ENCODE measurements around the gene PARD3B. TPM values are rescaled to one million over a fixed set of nuclear protein-coding genes. Genes with fewer than 3 reads are reported as not detected.

The PARD3B gene
- total and polyA plus RNA-seq, 7 donors = 0.42 to 6.0 (median 4.8) TPM

DNA sequence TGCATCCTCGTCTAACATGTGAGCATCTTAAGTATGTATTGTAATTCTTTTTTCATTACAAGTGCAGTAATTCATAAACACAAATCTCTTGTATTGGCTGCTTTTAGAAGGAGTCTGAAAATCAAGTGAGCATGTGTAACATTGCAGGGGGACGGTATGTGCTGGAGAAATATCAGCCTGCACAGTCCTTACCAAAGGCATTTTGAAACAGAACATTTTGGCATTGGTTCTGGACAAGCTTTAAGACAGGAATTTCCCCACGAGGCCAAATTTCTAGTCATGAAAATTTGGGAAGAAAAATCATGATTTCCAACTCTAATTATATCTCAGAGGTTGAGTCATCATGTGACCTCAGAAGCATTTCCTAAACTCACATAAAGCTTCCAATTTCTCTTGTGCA is 1112.3 kb downstream of the PARD3B start:
- TF ChIP-seq CTCF (IDR thresholded peaks at IDR 0.05) = no peak
- WGBS, 3 donors = 22 to 36% (median 27%) methylated on average over 3 of the region's 3 CpGs
- Histone ChIP-seq H3K9me3 (no peaks in the 10 kb centered on the region), H3K27me3 (ENCODE audit: insufficient read depth in 3 of 3, low read length in 2 of 3) (peaks cover 0 to 7% (median 2%) of the 10 kb centered on the region in 3 donors), H3K36me3 (ENCODE audit: insufficient read depth in 1 of 2, low read depth in 1 of 2) (no peaks in the 10 kb centered on the region), H3K27ac (no peak overlapping the region), H3K4me1 (peaks cover 10% of the 10 kb centered on the region), H3K4me3 (no peak overlapping the region)
- intact Hi-C loops (cut with DNase I) = no loop called here
- DNase-seq (no peak), ATAC-seq (peak in 1 of 4 donors; percentile 58)

DNA sequence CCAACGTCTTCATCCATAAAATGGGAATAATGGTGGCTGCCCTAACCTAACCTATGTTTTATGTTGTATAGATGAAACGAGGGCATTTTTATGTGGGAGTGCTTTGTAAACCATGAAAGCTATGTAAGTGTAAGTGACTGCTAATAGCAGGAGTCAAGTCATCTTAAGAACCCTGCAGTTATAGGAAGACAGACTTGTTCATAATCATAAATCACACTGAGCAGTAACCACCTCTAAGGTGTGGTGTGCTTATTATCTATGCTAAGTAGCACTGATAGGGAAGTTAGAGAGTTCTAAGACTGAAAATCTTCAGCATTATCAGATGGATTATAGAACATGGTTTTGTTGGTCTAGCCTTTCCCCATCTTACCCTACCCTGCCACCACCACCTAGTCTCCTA is 1112.8 kb downstream of the PARD3B start:
- DNase-seq = no peak
- no peaks in the 10 kb centered on the region for H3K9me3 ChIP-seq
- peaks cover 0 to 10% (median 2%) of the 10 kb centered on the region in 3 donors for H3K27me3 ChIP-seq (ENCODE audit: insufficient read depth in 3 of 3, low read length in 2 of 3)
- no peaks in the 10 kb centered on the region for H3K36me3 ChIP-seq (ENCODE audit: insufficient read depth in 1 of 2, low read depth in 1 of 2)
- TF ChIP-seq CTCF (IDR thresholded peaks at IDR 0.05) = no peak
- no peak overlapping the region for H3K27ac ChIP-seq
- 66 to 73% (median 70%) methylated on average over 2 of the region's 2 CpGs for WGBS, 3 donors
- no peak for ATAC-seq
- peaks cover 10% of the 10 kb centered on the region for H3K4me1 ChIP-seq
- intact Hi-C loops (cut with DNase I) = no loop called here
- no peak overlapping the region for H3K4me3 ChIP-seq

- WGBS, 3 donors = 74 to 87% (median 80%) methylated on average over 2 of the region's 2 CpGs
Measured at GRCh38 chr2:205658572-205658971, 1113.3 kb downstream of the PARD3B start.

GRCh38 chr2:205659922-205660321 is 1114.6 kb downstream of the PARD3B start:
- DNase-seq = no peak
- Histone ChIP-seq H3K27me3 (ENCODE audit: insufficient read depth in 3 of 3, low read length in 2 of 3) (peaks cover 0 to 10% (median 2%) of the 10 kb centered on the region in 3 donors), H3K27ac (no peak overlapping the region), H3K9me3 (no peaks in the 10 kb centered on the region), H3K36me3 (ENCODE audit: insufficient read depth in 1 of 2, low read depth in 1 of 2) (no peaks in the 10 kb centered on the region), H3K4me3 (no peak overlapping the region), H3K4me1 (peaks cover 10% of the 10 kb centered on the region)
- TF ChIP-seq CTCF (IDR thresholded peaks at IDR 0.05) = no peak
- intact Hi-C loops (cut with DNase I) = no loop called here
- ATAC-seq = no peak
- WGBS, 3 donors = 34 to 51% (median 47%) methylated on average over 8 of the region's 8 CpGs

More at GRCh38 chr2:205658572-205658971, 1113.3 kb downstream of the PARD3B start:
- peaks cover 0 to 10% (median 2%) of the 10 kb centered on the region in 3 donors for H3K27me3 ChIP-seq (ENCODE audit: insufficient read depth in 3 of 3, low read length in 2 of 3)
- DNase-seq (no peak), ATAC-seq (no peak)
- H3K9me3 ChIP-seq = no peaks in the 10 kb centered on the region
- no peak overlapping the region for H3K27ac ChIP-seq
- no peak for TF ChIP-seq CTCF (IDR thresholded peaks at IDR 0.05)
- intact Hi-C loops (cut with DNase I) = no loop called here
- H3K4me1 ChIP-seq = peaks cover 10% of the 10 kb centered on the region
- H3K4me3 ChIP-seq = no peak overlapping the region
- no peaks in the 10 kb centered on the region for H3K36me3 ChIP-seq (ENCODE audit: insufficient read depth in 1 of 2, low read depth in 1 of 2)

DNA sequence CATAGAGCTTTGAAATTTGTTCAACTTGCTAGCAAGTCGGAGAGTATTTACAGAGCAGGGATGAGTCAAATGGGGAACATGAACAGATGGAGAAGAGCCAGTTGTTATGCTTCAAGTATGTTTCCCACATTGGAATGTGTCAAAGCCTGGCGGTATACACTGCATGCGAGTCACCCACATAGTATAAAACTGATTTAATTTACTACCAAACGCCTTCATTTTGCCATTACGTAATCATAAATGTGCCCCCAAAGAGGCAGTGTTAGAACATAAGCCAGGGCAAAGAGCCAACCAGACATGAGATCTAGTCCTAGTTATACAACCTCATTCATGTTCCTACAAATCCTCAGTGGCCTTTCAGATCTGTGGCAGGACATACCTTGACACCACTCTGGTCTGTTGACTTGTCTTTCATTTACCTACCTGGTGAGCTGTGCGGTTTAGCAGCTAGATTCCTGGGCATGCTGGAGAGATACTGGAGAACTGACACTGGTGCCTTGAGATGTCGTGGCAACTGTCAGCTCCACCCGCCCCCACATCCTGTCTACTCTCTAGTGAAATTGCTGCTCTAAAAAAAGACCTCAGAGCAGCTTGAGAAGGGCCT is 1115.3 kb downstream of the PARD3B start:
- Histone ChIP-seq H3K4me3 (no peak overlapping the region), H3K9me3 (no peaks in the 10 kb centered on the region), H3K27me3 (ENCODE audit: insufficient read depth in 3 of 3, low read length in 2 of 3) (peaks cover 0 to 10% (median 2%) of the 10 kb centered on the region in 3 donors), H3K36me3 (ENCODE audit: insufficient read depth in 1 of 2, low read depth in 1 of 2) (no peaks in the 10 kb centered on the region), H3K27ac (peak overlapping the region; percentile 46), H3K4me1 (peaks cover 10% of the 10 kb centered on the region)
- no peak for TF ChIP-seq CTCF (IDR thresholded peaks at IDR 0.05)
- intact Hi-C loops (cut with DNase I) = no loop called here
- DNase-seq = peak in 1 of 2 donors; percentile 26
- 10 to 20% (median 12%) methylated on average over 8 of the region's 8 CpGs for WGBS, 3 donors
- ATAC-seq = peak; percentile 38 to 74 (median 54)
